ENCODE data around the gene SUSD2.
"Not testable (repeated sequence)": the region's sequence is repeated elsewhere in the genome, so short reads cannot be mapped to it uniquely, and the experiment has no call there.

The SUSD2 gene

GRCh38 chr22:24211716-24212115 is 30.4 kb downstream of the SUSD2 start:
- H3K27me3 ChIP-seq (replicated peaks in 2 of 5; ENCODE audit: control insufficient read depth in 4 of 5, insufficient read depth in 5 of 5, low read length in 4 of 5); H3K4me3 ChIP-seq (ENCODE audit: control insufficient read depth in 1 of 7, extremely low read depth in 1 of 7, insufficient read depth in 4 of 7, low read depth in 2 of 7, low read length in 6 of 7); H3K36me3 ChIP-seq (ENCODE audit: control insufficient read depth in 4 of 4, insufficient read depth in 4 of 4, low read length in 3 of 4); DNase-seq; H3K9me3 ChIP-seq (ENCODE audit: control extremely low read depth in 1 of 5, control insufficient read depth in 4 of 5, insufficient read depth in 2 of 5, low read depth in 1 of 5, low read length in 4 of 5); H3K27ac ChIP-seq (ENCODE audit: insufficient read depth in 1 of 2, low read depth in 1 of 2, low read length in 2 of 2, poor library complexity in 1 of 2, severe bottlenecking in 2 of 2); POLR2A ChIA-PET: not testable (repeated sequence)
- peaks cover 16 to 42% (median 23%) of the 10 kb centered on the region in 4 experiments for H3K4me1 ChIP-seq (ENCODE audit: control extremely low read depth in 1 of 4, control insufficient read depth in 4 of 4, insufficient read depth in 4 of 4, low read length in 3 of 4)
- CTCF ChIA-PET = interaction anchor here (0.7 kb wide), 1 partner anchor 20 kb away, joined by 3 read pairs; no protein-coding TSS in a partner anchor
- WGBS (ENCODE audit: insufficient coverage) = 100% methylated on average over 2 of the region's 6 CpGs

GRCh38 chr22:24213111-24213510 is 31.8 kb downstream of the SUSD2 start:
- CTCF ChIA-PET; H3K9me3 ChIP-seq (ENCODE audit: control extremely low read depth in 1 of 5, control insufficient read depth in 4 of 5, insufficient read depth in 2 of 5, low read depth in 1 of 5, low read length in 4 of 5); H3K36me3 ChIP-seq (ENCODE audit: control insufficient read depth in 4 of 4, insufficient read depth in 4 of 4, low read length in 3 of 4); H3K4me3 ChIP-seq (ENCODE audit: control insufficient read depth in 1 of 7, extremely low read depth in 1 of 7, insufficient read depth in 4 of 7, low read depth in 2 of 7, low read length in 6 of 7); H3K27me3 ChIP-seq (replicated peaks in 2 of 5; ENCODE audit: control insufficient read depth in 4 of 5, insufficient read depth in 5 of 5, low read length in 4 of 5); H3K27ac ChIP-seq (ENCODE audit: insufficient read depth in 1 of 2, low read depth in 1 of 2, low read length in 2 of 2, poor library complexity in 1 of 2, severe bottlenecking in 2 of 2); POLR2A ChIA-PET; DNase-seq: not testable (repeated sequence)
- no CpG with 5 or more reads among the region's 9 CpGs for WGBS (ENCODE audit: insufficient coverage)
- peaks cover 4 to 28% (median 9%) of the 10 kb centered on the region in 4 experiments for H3K4me1 ChIP-seq (ENCODE audit: control extremely low read depth in 1 of 4, control insufficient read depth in 4 of 4, insufficient read depth in 4 of 4, low read length in 3 of 4)

- POLR2A ChIA-PET = no interaction called here
- Histone ChIP-seq H3K9me3 (ENCODE audit: control extremely low read depth in 1 of 5, control insufficient read depth in 4 of 5, insufficient read depth in 2 of 5, low read depth in 1 of 5, low read length in 4 of 5) (no peaks in the 10 kb centered on the region), H3K4me1 (ENCODE audit: control extremely low read depth in 1 of 4, control insufficient read depth in 4 of 4, insufficient read depth in 4 of 4, low read length in 3 of 4) (peaks cover 0 to 17% (median 2%) of the 10 kb centered on the region in 4 experiments), H3K27me3 (replicated peaks in 2 of 5; ENCODE audit: control insufficient read depth in 4 of 5, insufficient read depth in 5 of 5, low read length in 4 of 5) (no peaks in the 10 kb centered on the region), H3K27ac (ENCODE audit: insufficient read depth in 1 of 2, low read depth in 1 of 2, low read length in 2 of 2, poor library complexity in 1 of 2, severe bottlenecking in 2 of 2) (no peak overlapping the region), H3K4me3 (ENCODE audit: control insufficient read depth in 1 of 7, extremely low read depth in 1 of 7, insufficient read depth in 4 of 7, low read depth in 2 of 7, low read length in 6 of 7) (no peak overlapping the region), H3K36me3 (ENCODE audit: control insufficient read depth in 4 of 4, insufficient read depth in 4 of 4, low read length in 3 of 4) (peaks cover 0 to 9% (median 0%) of the 10 kb centered on the region in 4 experiments)
- 90% methylated on average over 12 of the region's 12 CpGs for WGBS (ENCODE audit: insufficient coverage)
- CTCF ChIA-PET = interaction anchor here (0.8 to 1.9 kb wide), 3 partner anchors 17 to 25 kb away, joined by 3 to 5 read pairs (median 4); no protein-coding TSS in a partner anchor
- no peak for DNase-seq
Observed at GRCh38 chr22:24214467-24215285, 33.4 kb downstream of the SUSD2 start.

- H3K9me3 ChIP-seq (ENCODE audit: control extremely low read depth in 1 of 5, control insufficient read depth in 4 of 5, insufficient read depth in 2 of 5, low read depth in 1 of 5, low read length in 4 of 5) = no peaks in the 10 kb centered on the region
- 96% methylated on average over 11 of the region's 12 CpGs for WGBS (ENCODE audit: insufficient coverage)
- peaks cover 0 to 16% (median 0%) of the 10 kb centered on the region in 4 experiments for H3K36me3 ChIP-seq (ENCODE audit: control insufficient read depth in 4 of 4, insufficient read depth in 4 of 4, low read length in 3 of 4)
- POLR2A ChIA-PET = no interaction called here
- no peak overlapping the region for H3K4me3 ChIP-seq (ENCODE audit: control insufficient read depth in 1 of 7, extremely low read depth in 1 of 7, insufficient read depth in 4 of 7, low read depth in 2 of 7, low read length in 6 of 7)
- no peaks in the 10 kb centered on the region for H3K27me3 ChIP-seq (replicated peaks in 2 of 5; ENCODE audit: control insufficient read depth in 4 of 5, insufficient read depth in 5 of 5, low read length in 4 of 5)
- CTCF ChIA-PET = interaction anchor here (1.0 to 1.7 kb wide), 6 partner anchors 8 to 42 kb away, joined by 3 to 4 read pairs (median 3); no protein-coding TSS in a partner anchor
- peaks cover 0 to 14% (median 2%) of the 10 kb centered on the region in 4 experiments for H3K4me1 ChIP-seq (ENCODE audit: control extremely low read depth in 1 of 4, control insufficient read depth in 4 of 4, insufficient read depth in 4 of 4, low read length in 3 of 4)
- no peak for DNase-seq
- H3K27ac ChIP-seq (ENCODE audit: insufficient read depth in 1 of 2, low read depth in 1 of 2, low read length in 2 of 2, poor library complexity in 1 of 2, severe bottlenecking in 2 of 2) = no peak overlapping the region
Observed at GRCh38 chr22:24216541-24217209, 35.4 kb downstream of the SUSD2 start.

- Histone ChIP-seq H3K27ac (ENCODE audit: insufficient read depth in 1 of 2, low read depth in 1 of 2, low read length in 2 of 2, poor library complexity in 1 of 2, severe bottlenecking in 2 of 2) (no peak overlapping the region), H3K4me3 (ENCODE audit: control insufficient read depth in 1 of 7, extremely low read depth in 1 of 7, insufficient read depth in 4 of 7, low read depth in 2 of 7, low read length in 6 of 7) (no peak overlapping the region), H3K27me3 (replicated peaks in 2 of 5; ENCODE audit: control insufficient read depth in 4 of 5, insufficient read depth in 5 of 5, low read length in 4 of 5) (no peaks in the 10 kb centered on the region), H3K4me1 (ENCODE audit: control extremely low read depth in 1 of 4, control insufficient read depth in 4 of 4, insufficient read depth in 4 of 4, low read length in 3 of 4) (peaks cover 0 to 14% (median 2%) of the 10 kb centered on the region in 4 experiments), H3K9me3 (ENCODE audit: control extremely low read depth in 1 of 5, control insufficient read depth in 4 of 5, insufficient read depth in 2 of 5, low read depth in 1 of 5, low read length in 4 of 5) (no peaks in the 10 kb centered on the region), H3K36me3 (ENCODE audit: control insufficient read depth in 4 of 4, insufficient read depth in 4 of 4, low read length in 3 of 4) (peaks cover 0 to 20% (median 0%) of the 10 kb centered on the region in 4 experiments)
- ChIA-PET POLR2A (no interaction called here), CTCF (interaction anchor here (1.0 to 2.1 kb wide), 7 partner anchors 8 to 43 kb away, joined by 3 to 8 read pairs (median 3); no protein-coding TSS in a partner anchor)
- DNase-seq = no peak
- 91% methylated on average over 3 of the region's 3 CpGs for WGBS (ENCODE audit: insufficient coverage)
Observed at GRCh38 chr22:24217384-24217783, 36.1 kb downstream of the SUSD2 start.

- Histone ChIP-seq H3K27me3 (replicated peaks in 2 of 5; ENCODE audit: control insufficient read depth in 4 of 5, insufficient read depth in 5 of 5, low read length in 4 of 5) (no peaks in the 10 kb centered on the region), H3K27ac (ENCODE audit: insufficient read depth in 1 of 2, low read depth in 1 of 2, low read length in 2 of 2, poor library complexity in 1 of 2, severe bottlenecking in 2 of 2) (no peak overlapping the region), H3K9me3 (ENCODE audit: control extremely low read depth in 1 of 5, control insufficient read depth in 4 of 5, insufficient read depth in 2 of 5, low read depth in 1 of 5, low read length in 4 of 5) (peaks cover 0 to 8% (median 3%) of the 10 kb centered on the region in 5 experiments), H3K4me1 (ENCODE audit: control extremely low read depth in 1 of 4, control insufficient read depth in 4 of 4, insufficient read depth in 4 of 4, low read length in 3 of 4) (peaks cover 0 to 9% (median 2%) of the 10 kb centered on the region in 4 experiments), H3K4me3 (ENCODE audit: control insufficient read depth in 1 of 7, extremely low read depth in 1 of 7, insufficient read depth in 4 of 7, low read depth in 2 of 7, low read length in 6 of 7) (no peak overlapping the region), H3K36me3 (ENCODE audit: control insufficient read depth in 4 of 4, insufficient read depth in 4 of 4, low read length in 3 of 4) (peaks cover 0 to 30% (median 0%) of the 10 kb centered on the region in 4 experiments)
- CTCF ChIA-PET = interaction anchor here (2.9 kb wide), 1 partner anchor 11 kb away, joined by 12 read pairs; no protein-coding TSS in a partner anchor
- POLR2A ChIA-PET = no interaction called here
- no peak for DNase-seq
- 100% methylated on average over 6 of the region's 9 CpGs for WGBS (ENCODE audit: insufficient coverage)
Observed at GRCh38 chr22:24219750-24220149, 38.5 kb downstream of the SUSD2 start.

All from common myeloid progenitor, CD34-positive (primary cell).